ENCODE data around the gene ATXN10. TPM values are rescaled to one million over a fixed set of nuclear protein-coding genes. Genes with fewer than 3 reads are reported as not detected.

ATXN10 gene
- total and polyA plus RNA-seq, 7 experiments from 2014 or later, result 64.2 to 105 (median 76.1) TPM

GRCh38 chr22:45673482-45674175 is 2.0 kb downstream of the ATXN10 start:
- Histone ChIP-seq H3K4me3 (ENCODE audit: low read length) (peak overlapping the region; percentile 49), H3K27me3 (ENCODE audit: control insufficient read depth in 2 of 2, insufficient read depth in 2 of 2, low read length in 2 of 2) (no peaks in the 10 kb centered on the region), H3K27ac (ENCODE audit: low read depth, low read length) (no peak overlapping the region), H3K36me3 (ENCODE audit: control insufficient read depth in 2 of 3, insufficient read depth in 3 of 3, low read length in 3 of 3) (peaks cover 0 to 4% (median 0%) of the 10 kb centered on the region in 3 experiments), H3K9me3 (ENCODE audit: control insufficient read depth in 2 of 3, low read length in 3 of 3) (no peaks in the 10 kb centered on the region), H3K4me1 (ENCODE audit: control insufficient read depth in 2 of 2, insufficient read depth in 2 of 2, low read length in 2 of 2) (peaks cover 13 to 25% of the 10 kb centered on the region in 2 donors)
- POLR2A ChIA-PET, result no interaction called here
- peaks cover 23 to 59% (median 50%) of the 10 kb centered on the region in 7 donors for H3K4me1 Mint-ChIP-seq
- CTCF ChIA-PET, result no interaction called here
- peak overlapping the region; percentile 85 to 95 (median 86) for H3K4me3 Mint-ChIP-seq
- peaks cover 0 to 4% (median 0%) of the 10 kb centered on the region in 5 donors for H3K27me3 Mint-ChIP-seq
- peak overlapping the region in 7 of 9 donors; percentile 9 to 78 (median 67) for H3K27ac Mint-ChIP-seq
- peaks cover 0 to 2% (median 0%) of the 10 kb centered on the region in 11 donors for H3K9me3 Mint-ChIP-seq
- ATAC-seq (no peak), DNase-seq (no peak)
- intact Hi-C loops (cut with micrococcal nuclease), result loop anchor here (5.0 to 10.0 kb wide), 2 partner anchors 904 to 1061 kb away; partner anchors contain the start of gene CERK (in 1 of the 2)
- peaks cover 0 to 13% (median 0%) of the 10 kb centered on the region in 5 donors for H3K36me3 Mint-ChIP-seq

GRCh38 chr22:45676024-45676423 is 4.4 kb downstream of the ATXN10 start:
- Histone ChIP-seq H3K27ac (ENCODE audit: low read depth, low read length) (no peak overlapping the region), H3K9me3 (ENCODE audit: control insufficient read depth in 2 of 3, low read length in 3 of 3) (no peaks in the 10 kb centered on the region), H3K4me1 (ENCODE audit: control insufficient read depth in 2 of 2, insufficient read depth in 2 of 2, low read length in 2 of 2) (peaks cover 14 to 25% of the 10 kb centered on the region in 2 donors), H3K4me3 (ENCODE audit: low read length) (no peak overlapping the region), H3K27me3 (ENCODE audit: control insufficient read depth in 2 of 2, insufficient read depth in 2 of 2, low read length in 2 of 2) (no peaks in the 10 kb centered on the region), H3K36me3 (ENCODE audit: control insufficient read depth in 2 of 3, insufficient read depth in 3 of 3, low read length in 3 of 3) (peaks cover 0 to 4% (median 0%) of the 10 kb centered on the region in 3 experiments)
- intact Hi-C loops (cut with micrococcal nuclease), result loop anchor here in 1 of 2 donors (10.0 kb wide), 1 partner anchor 1059 kb away; the partner anchor contains the start of gene CERK
- Mint-ChIP-seq H3K27ac (no peak overlapping the region), H3K4me3 (no peak overlapping the region), H3K4me1 (peaks cover 28 to 75% (median 60%) of the 10 kb centered on the region in 7 donors), H3K9me3 (no peaks in the 10 kb centered on the region), H3K27me3 (no peaks in the 10 kb centered on the region), H3K36me3 (peaks cover 0 to 16% (median 0%) of the 10 kb centered on the region in 5 donors)
- DNase-seq, result no peak
- ATAC-seq, result no peak
- POLR2A ChIA-PET, result interaction anchor here (1.6 kb wide), 1 partner anchor 10 kb away, joined by 6 read pairs; no protein-coding TSS in a partner anchor
- CTCF ChIA-PET, result no interaction called here

GRCh38 chr22:45677063-45677462 is 5.4 kb downstream of the ATXN10 start:
- Mint-ChIP-seq H3K4me1 (peaks cover 28 to 75% (median 60%) of the 10 kb centered on the region in 7 donors), H3K27ac (no peak overlapping the region), H3K4me3 (no peak overlapping the region), H3K36me3 (peaks cover 0 to 16% (median 0%) of the 10 kb centered on the region in 5 donors), H3K27me3 (no peaks in the 10 kb centered on the region), H3K9me3 (no peaks in the 10 kb centered on the region)
- no peaks in the 10 kb centered on the region for H3K27me3 ChIP-seq (ENCODE audit: control insufficient read depth in 2 of 2, insufficient read depth in 2 of 2, low read length in 2 of 2)
- ChIA-PET POLR2A (interaction anchor here (1.6 kb wide), 1 partner anchor 12 kb away, joined by 6 read pairs; no protein-coding TSS in a partner anchor), CTCF (no interaction called here)
- ATAC-seq (no peak), DNase-seq (no peak)
- no peaks in the 10 kb centered on the region for H3K36me3 ChIP-seq (ENCODE audit: control insufficient read depth in 2 of 3, insufficient read depth in 3 of 3, low read length in 3 of 3)
- intact Hi-C loops (cut with micrococcal nuclease), result loop anchor here in 1 of 2 donors (10.0 kb wide), 1 partner anchor 1058 kb away; the partner anchor contains the start of gene CERK
- H3K4me1 ChIP-seq (ENCODE audit: control insufficient read depth in 2 of 2, insufficient read depth in 2 of 2, low read length in 2 of 2), result peaks cover 11 to 25% of the 10 kb centered on the region in 2 donors
- H3K4me3 ChIP-seq (ENCODE audit: low read length), result no peak overlapping the region
- H3K9me3 ChIP-seq (ENCODE audit: control insufficient read depth in 2 of 3, low read length in 3 of 3), result no peaks in the 10 kb centered on the region
- H3K27ac ChIP-seq (ENCODE audit: low read depth, low read length), result no peak overlapping the region

- Histone ChIP-seq H3K4me1 (ENCODE audit: control insufficient read depth in 2 of 2, insufficient read depth in 2 of 2, low read length in 2 of 2) (peaks cover 3 to 6% of the 10 kb centered on the region in 2 donors), H3K27ac (ENCODE audit: low read depth, low read length) (no peak overlapping the region), H3K36me3 (ENCODE audit: control insufficient read depth in 2 of 3, insufficient read depth in 3 of 3, low read length in 3 of 3) (no peaks in the 10 kb centered on the region), H3K9me3 (ENCODE audit: control insufficient read depth in 2 of 3, low read length in 3 of 3) (no peaks in the 10 kb centered on the region), H3K4me3 (ENCODE audit: low read length) (no peak overlapping the region), H3K27me3 (ENCODE audit: control insufficient read depth in 2 of 2, insufficient read depth in 2 of 2, low read length in 2 of 2) (no peaks in the 10 kb centered on the region)
- DNase-seq (no peak), ATAC-seq (no peak)
- intact Hi-C loops (cut with micrococcal nuclease), result loop anchor here in 1 of 2 donors (10.0 kb wide), 1 partner anchor 1056 kb away; the partner anchor contains the start of gene CERK
- ChIA-PET CTCF (no interaction called here), POLR2A (interaction anchor here (1.0 kb wide), 1 partner anchor 9 kb away, joined by 3 read pairs; no protein-coding TSS in a partner anchor)
- H3K27me3 Mint-ChIP-seq, result no peaks in the 10 kb centered on the region
- H3K4me3 Mint-ChIP-seq, result no peak overlapping the region
- H3K27ac Mint-ChIP-seq, result no peak overlapping the region
- no peaks in the 10 kb centered on the region for H3K9me3 Mint-ChIP-seq
- H3K36me3 Mint-ChIP-seq, result peaks cover 0 to 13% (median 0%) of the 10 kb centered on the region in 5 donors
- H3K4me1 Mint-ChIP-seq, result peaks cover 10 to 56% (median 40%) of the 10 kb centered on the region in 7 donors
These were observed 7.6 kb downstream of the ATXN10 start for GRCh38 chr22:45678961-45679912.

GRCh38 chr22:45680932-45681700 is 9.5 kb downstream of the ATXN10 start:
- Histone ChIP-seq H3K27me3 (ENCODE audit: control insufficient read depth in 2 of 2, insufficient read depth in 2 of 2, low read length in 2 of 2) (no peaks in the 10 kb centered on the region), H3K36me3 (ENCODE audit: control insufficient read depth in 2 of 3, insufficient read depth in 3 of 3, low read length in 3 of 3) (no peaks in the 10 kb centered on the region), H3K4me1 (ENCODE audit: control insufficient read depth in 2 of 2, insufficient read depth in 2 of 2, low read length in 2 of 2) (peaks cover 0 to 3% of the 10 kb centered on the region in 2 donors), H3K4me3 (ENCODE audit: low read length) (no peak overlapping the region), H3K27ac (ENCODE audit: low read depth, low read length) (no peak overlapping the region), H3K9me3 (ENCODE audit: control insufficient read depth in 2 of 3, low read length in 3 of 3) (no peaks in the 10 kb centered on the region)
- intact Hi-C loops (cut with micrococcal nuclease), result no loop called here
- Mint-ChIP-seq H3K4me3 (no peak overlapping the region), H3K4me1 (peaks cover 4 to 40% (median 24%) of the 10 kb centered on the region in 7 donors), H3K27me3 (no peaks in the 10 kb centered on the region), H3K9me3 (no peaks in the 10 kb centered on the region), H3K36me3 (peaks cover 0 to 7% (median 0%) of the 10 kb centered on the region in 5 donors), H3K27ac (no peak overlapping the region)
- POLR2A ChIA-PET, result interaction anchor here (1.3 kb wide), 1 partner anchor 10 kb away, joined by 3 read pairs; the partner anchor contains the start of gene ATXN10
- CTCF ChIA-PET, result no interaction called here
- DNase-seq (no peak), ATAC-seq (no peak)

GRCh38 chr22:45682064-45682463 is 10.4 kb downstream of the ATXN10 start:
- peaks cover 4 to 40% (median 26%) of the 10 kb centered on the region in 7 donors for H3K4me1 Mint-ChIP-seq
- H3K4me3 ChIP-seq (ENCODE audit: low read length), result no peak overlapping the region
- H3K4me1 ChIP-seq (ENCODE audit: control insufficient read depth in 2 of 2, insufficient read depth in 2 of 2, low read length in 2 of 2), result peaks cover 0 to 3% of the 10 kb centered on the region in 2 donors
- no peak overlapping the region for H3K27ac ChIP-seq (ENCODE audit: low read depth, low read length)
- H3K9me3 Mint-ChIP-seq, result no peaks in the 10 kb centered on the region
- intact Hi-C loops (cut with micrococcal nuclease), result no loop called here
- CTCF ChIA-PET, result no interaction called here
- no peak for DNase-seq
- H3K27ac Mint-ChIP-seq, result no peak overlapping the region
- H3K4me3 Mint-ChIP-seq, result no peak overlapping the region
- H3K27me3 Mint-ChIP-seq, result no peaks in the 10 kb centered on the region
- no peaks in the 10 kb centered on the region for H3K9me3 ChIP-seq (ENCODE audit: control insufficient read depth in 2 of 3, low read length in 3 of 3)
- POLR2A ChIA-PET, result interaction anchor here (1.3 kb wide), 1 partner anchor 11 kb away, joined by 3 read pairs; the partner anchor contains the start of gene ATXN10
- H3K36me3 ChIP-seq (ENCODE audit: control insufficient read depth in 2 of 3, insufficient read depth in 3 of 3, low read length in 3 of 3), result no peaks in the 10 kb centered on the region
- no peaks in the 10 kb centered on the region for H3K27me3 ChIP-seq (ENCODE audit: control insufficient read depth in 2 of 2, insufficient read depth in 2 of 2, low read length in 2 of 2)
- ATAC-seq, result no peak
- H3K36me3 Mint-ChIP-seq, result peaks cover 0 to 3% (median 0%) of the 10 kb centered on the region in 5 donors

All from naive thymus-derived CD4-positive, alpha-beta T cell (primary cell).